NCI-H748 (cell line): ENCODE measurements around the gene KRT76.
"Not testable (repeated sequence)": the region's sequence is repeated elsewhere in the genome, so short reads cannot be mapped to it uniquely, and the experiment has no call there.

Experiments used
- DNase-seq: peaks from one replicate; lab custom pipeline; 2025; ENCODE audit not compliant: unreplicated experiment; lab: John Stamatoyannopoulos, UW

KRT76 gene

DNA sequence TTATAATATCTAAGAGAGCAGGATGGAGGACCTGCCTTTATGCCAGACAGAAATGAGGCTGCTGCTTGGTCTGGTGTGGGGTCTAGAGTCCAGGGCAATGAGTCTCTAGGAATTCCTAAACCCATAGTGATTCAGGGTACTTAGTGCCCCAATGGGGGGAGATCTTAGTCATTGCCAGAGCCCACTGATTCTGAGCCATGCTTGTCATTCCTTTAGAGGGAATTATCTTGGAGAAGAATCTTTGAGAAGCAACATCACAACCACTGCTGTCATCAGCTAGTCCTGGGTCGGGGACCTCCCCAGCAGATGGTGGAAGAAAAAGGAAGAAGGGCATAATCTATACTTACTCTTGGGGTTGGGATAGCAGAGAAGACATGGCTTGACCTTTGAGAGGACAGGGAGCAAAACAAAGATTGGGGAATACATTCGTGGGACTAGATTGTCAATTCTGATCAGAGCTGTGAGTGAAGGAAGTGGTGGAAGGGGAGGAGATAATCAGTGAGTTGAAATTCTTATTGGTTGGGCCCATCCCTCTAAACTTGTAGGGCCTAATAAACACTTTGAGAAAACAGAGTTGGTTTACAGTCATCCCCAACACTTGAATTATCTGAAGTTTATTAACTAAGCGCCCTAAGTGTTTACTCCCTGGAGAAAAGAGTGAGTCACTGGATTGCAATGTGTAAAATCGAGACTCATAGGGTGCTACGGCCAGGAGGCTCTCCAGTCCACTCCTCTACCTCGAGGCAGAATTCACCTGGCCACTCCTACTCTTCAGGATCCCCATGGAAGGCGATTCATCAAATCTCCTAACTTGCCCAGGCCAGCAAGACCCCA lies 21.7 kb upstream of the KRT76 start:
- DNase-seq = no peak

DNA sequence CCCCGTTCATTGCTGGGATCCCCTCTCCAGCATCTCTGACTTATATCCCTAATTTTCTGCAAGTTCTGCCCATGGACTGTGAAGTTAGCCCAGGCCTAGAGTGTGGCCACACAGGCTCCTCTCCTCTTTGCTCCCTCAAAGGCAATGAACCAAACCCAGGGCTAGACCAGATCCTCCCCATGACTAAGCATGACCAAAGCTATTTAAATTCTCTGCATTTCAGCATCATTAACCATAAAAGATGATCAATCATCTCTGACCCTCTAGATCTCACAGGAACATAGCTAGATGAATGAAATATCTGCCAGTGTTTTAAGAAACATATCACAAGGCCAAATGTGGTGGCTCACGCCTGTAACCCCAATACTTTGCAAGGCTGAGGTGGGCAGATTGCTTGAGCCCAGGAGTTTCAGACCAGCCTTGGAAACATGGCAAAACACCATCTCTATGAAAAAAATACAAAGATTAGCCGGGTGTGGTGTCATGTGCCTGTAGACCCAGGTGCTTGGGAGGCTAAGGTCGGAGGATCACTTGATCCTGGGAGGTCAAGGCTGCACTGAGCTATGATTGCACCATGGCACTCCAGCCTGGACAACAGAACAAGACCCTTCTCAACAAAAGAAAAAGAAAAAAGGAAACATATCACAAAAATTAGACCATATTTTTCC lies 21.0 kb upstream of the KRT76 start:
- DNase-seq = no peak

DNA sequence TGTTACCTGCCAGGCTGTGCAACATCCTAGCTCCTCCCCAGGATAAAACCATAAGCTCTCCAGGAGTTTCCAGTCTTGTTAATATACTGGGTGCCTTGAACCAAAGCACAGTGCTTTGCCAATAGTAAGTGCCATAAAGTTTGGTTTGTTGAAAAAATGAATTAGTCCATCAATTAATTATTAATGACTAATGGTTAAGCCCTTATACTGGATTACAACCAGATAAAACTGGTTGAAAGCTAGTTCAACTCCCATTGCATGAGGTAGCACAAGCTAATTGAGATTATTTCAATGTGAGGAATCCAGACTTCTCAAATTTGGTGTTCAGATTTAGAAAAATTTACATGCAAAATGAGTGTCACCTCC lies 20.4 kb upstream of the KRT76 start:
- no peak for DNase-seq

DNA sequence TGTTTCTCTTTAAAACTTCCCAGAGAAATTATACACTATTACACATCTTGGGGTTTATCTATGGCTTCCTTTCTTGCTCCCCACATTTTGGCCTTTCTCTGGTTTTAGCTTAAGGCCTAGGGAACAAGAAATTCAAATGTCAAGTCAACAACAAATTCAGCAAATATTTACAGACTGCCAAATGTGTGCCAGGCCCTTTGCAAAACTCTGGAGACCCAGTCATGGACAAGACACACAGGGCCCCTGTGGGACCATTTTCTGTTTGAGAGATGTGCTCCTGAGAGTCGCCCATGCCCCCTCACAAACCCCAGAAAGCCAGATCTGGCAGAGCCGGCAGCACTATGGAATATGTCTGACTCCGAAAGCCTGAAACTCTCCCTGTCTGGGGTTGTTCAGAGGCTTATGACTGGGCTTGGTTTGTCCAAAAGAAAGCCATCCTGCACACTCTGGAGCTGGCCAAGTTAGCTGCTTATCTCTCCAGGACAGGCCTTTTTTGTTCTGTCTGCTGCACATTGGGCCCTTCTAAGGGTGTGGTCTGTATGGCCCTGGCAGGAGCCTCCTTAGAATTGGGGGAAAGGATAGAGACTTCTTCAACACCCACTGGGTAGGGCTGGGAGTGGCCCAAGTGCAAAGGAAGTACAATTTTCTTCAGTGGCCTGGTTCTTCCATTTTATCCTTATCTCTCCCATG lies 19.8 kb upstream of the KRT76 start:
- DNase-seq = no peak

DNA sequence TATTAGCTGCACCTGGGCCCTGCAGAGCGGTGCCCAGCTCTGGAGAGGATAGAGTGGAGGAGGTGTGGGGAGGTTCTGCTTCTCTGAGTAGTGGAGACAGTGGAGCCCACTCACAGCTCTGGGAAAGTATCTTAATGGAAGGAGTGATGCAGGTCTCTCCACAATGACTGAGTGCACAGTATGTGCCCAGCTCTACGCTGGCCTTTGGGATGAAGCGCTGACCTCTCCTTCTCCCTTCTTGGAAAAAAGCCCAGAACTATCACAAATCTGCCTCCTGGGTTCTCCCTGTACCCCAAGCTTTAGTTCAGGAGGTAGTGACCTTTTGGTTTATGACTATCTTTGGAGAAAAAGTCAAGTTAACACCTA lies 19.3 kb upstream of the KRT76 start:
- DNase-seq = no peak

DNA sequence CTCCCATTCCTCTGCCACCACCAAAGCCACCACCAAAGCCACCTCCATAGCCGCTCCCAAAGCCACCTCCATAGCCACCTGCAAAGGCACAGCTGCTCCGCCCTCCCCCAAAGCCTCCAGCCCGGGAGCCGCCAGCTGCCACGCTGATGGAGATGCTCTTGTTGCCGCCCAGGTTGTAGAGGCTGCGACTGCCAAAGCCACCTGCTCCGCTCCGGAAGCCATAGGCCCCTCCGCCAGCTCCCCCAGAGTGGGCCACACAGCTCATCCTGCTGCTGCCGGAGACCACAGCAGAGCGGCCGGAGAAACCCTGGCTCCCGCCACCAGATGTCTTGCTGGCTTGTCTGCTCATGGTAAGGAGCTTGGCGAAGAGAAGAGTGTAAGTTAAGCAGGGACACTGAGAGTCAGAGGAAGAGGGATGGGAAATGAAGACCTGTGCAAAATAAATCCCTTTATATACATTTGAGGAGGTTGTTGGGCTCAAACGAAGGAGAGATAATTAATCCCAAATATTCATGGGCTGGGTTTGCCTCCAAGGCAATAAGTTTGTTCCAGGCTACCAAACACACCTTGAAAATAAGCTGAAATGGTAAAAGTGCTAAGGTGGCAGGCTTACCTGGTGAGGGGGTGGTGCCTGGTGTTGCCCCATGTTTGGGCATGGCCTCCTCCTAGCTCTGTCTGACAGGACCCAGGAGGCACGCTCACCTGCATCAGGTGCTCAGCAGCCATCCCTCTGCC lies 18.7 kb upstream of the KRT76 start, which contains the start of gene KRT3:
KRT3 (minus strand) TSS at position 424 of the 735 bp plus-strand sequence; CDS start at position 349, 75 bp downstream.
- no peak for DNase-seq

DNA sequence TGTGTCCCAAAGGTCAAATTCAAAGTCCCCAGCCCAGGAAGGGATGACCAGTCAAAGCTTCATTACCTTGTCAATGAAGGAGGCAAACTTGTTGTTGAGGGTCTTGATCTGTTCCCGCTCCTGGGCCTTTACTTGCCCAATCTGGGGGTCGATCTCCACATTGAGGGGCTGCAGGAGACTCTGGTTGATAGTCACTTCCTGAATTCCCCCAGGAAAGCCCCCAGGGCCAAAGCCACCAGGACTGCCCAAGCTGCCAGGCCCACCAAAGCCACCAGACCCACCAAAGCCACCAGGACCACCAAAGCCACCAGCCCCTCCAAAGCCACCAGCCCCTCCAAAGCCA lies 18.2 kb upstream of the KRT76 start:
- DNase-seq = not testable (repeated sequence)

DNA sequence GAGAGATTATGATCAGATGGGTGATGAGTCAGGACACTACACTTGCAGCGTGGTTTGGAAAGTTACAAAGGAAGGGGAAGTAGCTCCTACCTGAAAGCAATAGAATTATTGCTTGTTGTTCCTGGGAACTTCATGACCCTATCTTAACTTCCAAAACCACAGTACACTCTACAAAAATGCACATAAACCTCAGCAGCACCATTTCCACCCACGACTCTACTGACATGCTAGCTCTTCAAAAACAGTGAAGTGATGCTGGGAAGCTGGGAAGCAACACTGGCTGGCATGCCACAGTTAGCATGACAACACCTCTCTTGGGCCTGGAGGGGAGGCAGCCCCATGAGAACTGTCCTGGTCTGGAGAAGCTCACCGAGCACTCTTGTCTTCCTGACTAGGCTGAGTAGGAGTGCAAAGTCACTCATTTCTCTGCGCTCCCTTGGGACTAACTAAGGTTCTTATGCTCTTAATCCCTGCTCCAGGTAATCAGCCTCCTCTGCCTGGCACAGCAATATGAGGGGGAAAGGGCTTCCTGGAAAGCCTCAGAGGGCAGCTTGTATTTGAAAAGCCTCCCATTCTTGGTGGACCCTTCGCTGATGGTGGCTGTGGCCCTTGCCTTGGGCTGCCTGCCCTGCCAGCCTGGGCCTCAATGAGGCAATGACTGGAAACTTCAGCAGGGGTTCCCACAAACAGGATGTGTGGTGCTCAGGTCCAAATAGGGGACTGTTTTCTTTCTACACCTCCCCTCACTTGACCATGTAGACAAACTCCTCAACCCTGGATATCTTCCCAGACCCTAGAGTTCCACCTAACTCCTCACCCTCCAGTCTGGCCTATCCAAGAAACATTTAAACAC lies 17.6 kb upstream of the KRT76 start:
- DNase-seq = no peak

DNA sequence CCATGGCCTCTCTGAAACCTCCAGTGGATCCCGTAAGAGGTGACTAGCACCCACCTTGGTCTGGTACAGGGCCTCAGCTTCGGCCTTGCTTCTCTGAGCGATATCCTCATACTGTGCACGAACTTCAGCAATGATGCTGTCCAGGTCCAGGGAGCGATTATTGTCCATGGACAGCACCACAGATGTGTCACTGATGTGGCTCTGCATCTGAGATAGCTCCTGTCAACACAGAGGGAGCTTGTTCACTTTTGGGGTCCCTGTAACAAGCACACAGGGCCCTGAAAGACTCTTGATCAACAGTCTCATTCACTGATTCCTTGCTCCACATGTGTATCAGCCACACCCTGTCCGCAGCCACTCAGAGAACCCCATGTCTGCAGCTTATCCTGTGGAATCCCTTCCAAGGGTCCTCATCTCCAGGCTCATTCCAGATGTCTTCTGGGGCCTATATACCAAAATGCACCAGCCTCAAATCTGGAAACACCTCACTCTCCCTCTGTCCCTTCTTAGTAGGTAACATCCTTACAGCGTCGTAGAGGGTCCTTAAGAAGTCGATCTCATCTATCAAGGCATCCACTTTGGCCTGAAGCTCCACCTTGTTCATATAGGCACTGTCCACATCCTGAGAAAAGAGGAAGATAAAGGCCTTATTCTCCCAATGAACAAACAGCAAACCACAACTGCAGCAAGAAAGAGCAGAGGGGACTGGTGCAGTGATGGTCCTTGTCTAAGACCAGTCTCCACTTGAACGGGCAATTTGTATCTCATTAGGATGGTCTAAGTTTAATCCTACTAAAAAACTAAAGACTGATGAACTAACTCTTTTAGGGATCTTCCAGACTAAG lies 15.3 kb upstream of the KRT76 start:
- DNase-seq = no peak

DNA sequence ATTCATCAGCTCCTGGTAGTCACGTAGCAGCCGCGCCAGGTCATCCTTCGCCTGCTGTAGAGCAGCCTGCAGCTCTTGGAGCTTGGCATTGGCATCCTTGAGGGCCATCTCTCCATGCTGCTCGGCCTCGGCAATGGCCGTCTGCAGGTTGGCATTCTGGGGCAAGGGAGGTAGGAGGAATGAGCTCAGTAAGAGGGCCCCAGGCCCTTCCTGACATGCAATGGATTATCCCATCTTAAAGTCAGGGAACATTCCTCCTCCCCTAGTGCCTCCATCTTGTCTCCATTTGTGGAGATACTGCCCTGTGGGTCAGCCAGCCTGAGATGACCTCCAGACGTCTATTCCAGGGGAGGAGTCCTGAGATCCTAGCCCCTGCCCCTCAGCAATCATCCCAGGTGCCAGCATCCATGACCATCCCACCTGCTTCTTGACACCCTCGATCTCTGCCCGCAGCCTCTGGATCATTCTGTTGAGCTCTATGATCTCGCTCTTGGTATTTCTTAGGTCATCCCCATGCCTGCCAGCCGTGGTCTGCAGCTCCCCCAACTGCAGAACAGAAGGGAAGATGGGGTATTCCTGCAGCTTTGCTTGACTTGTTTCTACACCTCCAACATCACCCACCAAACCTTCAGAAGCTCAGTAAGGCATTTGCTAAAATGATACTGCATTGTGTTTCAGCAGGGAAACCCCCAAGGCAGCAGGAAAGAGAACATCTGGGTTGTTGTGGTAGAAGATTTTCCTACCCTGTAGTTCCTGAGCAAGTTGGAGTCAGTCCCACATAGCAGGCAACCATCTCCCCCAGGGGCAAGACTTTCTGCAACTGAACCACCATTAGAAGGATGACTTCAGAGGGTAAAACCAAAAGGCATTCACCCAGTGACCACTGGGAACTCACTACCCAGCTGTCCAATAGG lies 14.4 kb upstream of the KRT76 start:
- no peak for DNase-seq

DNA sequence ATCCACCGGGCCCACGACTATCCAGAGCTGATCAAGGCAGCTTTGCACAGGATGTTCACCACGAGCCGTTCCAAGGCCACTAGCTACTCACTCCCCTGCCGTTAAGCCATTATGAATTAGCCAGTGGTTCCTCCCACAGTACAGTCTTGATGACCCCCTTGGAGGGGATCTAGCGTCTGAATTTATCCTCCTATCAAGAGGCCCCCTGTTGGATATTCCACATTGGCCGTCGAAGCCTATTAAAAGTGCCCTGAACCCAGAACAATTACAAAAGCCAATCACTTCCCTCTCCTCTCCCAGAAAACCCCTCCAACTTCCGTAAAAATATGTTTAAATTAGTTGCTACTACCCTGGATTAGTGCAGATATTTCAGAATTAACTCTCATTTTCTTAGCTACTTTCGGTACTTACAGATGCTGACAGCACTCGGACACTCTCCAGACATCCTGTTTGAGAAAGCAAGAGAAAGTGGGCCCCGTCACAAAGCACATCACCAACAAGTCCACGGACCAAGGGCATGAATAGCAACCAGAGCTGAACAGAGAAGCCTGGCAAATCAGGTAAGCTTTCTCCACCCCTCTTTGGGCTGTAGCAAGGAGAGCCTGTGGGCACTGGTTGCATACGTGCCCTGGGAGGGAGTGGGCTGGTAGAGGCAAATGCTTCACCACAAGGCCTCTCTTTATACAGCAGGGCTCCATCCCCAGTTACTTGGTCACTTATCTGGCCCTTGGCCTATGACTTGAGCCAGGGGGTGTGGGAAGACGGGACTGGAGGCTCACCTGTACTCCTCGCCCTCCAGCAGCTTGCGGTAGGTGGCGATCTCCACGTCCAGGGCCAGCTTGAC lies 13.5 kb upstream of the KRT76 start:
- DNase-seq = no peak

DNA sequence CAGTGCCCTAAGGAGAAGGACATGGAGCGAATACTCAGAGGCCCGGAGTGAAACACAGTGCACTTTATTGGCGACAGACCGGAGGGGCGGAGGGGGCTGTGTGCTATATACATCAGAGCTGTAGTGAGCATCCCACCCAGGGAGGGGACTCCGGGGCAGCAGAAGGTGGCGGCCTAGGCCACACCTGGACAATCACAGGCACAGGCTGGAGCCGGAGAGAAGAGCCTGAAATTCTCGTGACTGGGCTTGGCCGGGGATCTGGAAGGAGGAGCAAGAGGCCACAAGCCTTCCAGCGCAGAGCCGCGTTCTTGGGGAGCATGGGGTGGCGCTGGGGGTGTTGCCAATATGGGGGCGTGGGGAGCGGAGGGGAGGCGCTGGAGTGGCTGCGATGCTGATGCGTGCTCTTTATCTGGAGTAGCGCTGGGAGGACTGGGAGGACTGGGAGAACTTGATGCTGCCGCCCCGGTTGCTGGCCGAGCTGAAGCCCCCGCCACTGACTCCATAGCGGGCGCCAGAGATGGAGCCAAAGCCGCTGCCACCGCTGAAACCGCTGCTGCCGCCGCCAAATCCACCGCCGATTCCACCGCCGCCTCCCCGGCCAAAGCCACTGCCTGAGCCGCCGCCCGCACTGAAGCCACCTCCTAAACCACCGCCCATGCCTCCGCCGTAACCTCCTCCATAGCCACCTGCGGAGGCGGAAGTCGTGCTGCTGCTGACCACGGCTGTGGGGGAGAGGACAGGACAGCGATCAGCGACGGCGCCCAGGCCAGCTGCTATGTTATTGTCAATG lies 12.7 kb upstream of the KRT76 start:
- no peak for DNase-seq

DNA sequence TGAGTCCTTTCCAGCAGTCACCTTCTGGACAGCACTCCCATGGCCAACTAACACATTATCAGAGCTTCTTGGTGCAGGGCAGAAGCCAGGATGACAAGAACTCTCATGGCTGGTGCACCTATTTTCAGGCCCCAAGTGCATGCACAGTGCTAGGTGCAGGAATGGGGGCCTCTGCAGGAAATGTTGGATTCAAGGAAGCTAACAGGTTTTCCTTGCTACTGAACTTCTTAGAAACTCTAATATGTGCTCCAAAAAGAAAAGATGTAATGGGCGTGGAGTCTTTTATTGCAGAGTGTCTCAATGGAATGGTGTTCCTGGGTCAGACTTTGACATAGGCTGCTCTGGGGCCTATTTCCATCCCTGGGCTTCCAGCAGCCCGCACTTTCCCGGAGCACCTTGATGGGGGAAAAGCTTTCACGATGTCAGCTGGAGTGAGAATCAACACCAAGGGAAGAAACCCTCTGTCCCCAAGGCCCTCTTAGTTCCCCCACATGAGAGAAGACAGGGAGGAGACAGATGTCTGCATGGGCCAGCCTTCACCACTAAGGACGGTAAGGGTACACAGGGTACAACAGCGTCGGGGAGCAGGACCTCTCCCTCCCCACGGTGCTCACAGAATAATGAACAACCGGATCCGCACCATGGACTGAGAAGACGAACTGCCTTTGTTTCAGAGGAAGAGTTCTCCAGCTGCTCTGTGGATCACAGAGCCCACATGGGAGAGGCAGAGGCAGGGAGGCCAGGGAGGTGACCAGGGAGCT lies 11.9 kb upstream of the KRT76 start:
- no peak for DNase-seq

DNA sequence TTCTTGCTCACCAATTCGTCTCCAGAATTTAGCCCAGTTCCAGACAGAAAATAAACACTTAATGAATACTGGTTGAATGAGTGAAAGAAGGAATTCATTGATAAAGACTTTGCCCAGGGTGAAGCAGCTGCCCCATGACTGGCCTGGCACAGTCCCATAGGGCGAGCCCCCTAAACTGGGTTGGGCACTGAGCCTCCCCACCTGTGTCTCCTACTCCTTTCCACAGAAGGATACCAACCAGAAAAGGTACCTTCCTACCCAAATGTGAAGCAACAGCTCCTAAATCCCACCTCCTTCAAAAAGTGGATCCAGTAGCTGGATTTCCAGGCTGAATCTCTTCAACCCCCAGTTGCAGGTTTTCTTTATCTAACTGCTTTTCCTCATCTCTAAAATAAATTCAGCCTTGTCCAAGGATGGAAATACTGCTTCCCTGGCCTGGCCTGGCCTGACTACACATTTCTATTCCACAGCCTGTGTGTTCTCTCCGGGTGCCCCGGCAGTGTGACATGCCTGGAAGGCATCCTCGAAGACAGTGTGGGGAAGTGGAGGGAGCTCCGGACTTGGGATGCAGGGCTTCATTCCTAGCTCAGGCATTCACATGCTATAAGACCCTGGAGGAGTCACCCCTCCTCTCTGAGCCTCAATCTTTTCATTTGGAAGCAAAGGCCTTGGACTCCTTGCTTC lies 11.2 kb upstream of the KRT76 start:
- DNase-seq = no peak

DNA sequence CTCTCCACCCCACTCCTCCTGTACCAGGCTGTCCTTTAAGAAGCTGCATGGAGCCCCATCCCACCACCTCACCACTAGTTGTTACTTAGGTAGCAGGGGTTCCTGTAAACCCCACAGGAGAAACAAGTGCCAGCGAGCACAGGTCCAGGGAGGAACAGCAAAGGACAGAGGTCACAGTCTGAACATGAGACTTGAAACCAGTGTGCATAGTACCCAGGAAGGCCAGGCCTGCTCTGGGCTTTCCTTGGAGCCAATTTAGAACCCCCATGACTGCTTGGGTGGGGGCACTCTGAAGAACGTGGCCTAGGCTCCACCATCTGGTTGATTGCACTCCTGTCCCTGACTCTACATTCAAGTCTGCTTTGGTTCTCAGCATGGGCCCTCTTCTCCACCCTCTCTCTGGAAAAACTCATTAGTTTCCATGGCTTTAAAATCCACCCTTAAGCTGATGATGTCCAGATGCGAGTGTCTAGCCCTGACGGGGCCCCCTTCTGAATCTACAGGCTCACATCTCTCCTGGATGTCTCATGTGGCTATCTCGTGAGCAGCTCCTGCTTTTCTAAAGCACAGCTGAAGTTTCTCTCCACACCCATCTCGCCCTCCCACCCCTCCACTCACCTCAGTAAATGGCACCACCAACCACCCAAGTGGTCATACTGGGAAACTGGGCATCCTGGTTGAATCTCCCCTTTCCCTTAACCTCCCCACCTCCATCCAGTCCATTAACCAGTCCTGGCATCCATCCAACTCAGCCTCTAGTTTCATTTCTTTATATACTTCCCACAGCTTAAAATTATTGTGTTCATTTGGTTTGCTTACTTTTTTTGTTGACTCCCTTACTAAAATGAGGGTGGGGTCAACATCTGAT lies 10.4 kb upstream of the KRT76 start:
- DNase-seq = peak; percentile 54
